Measurements from ENCODE around the gene MBP. TPM values are rescaled to one million over a fixed set of nuclear protein-coding genes. Genes with fewer than 3 reads are reported as not detected.

MBP gene
- total RNA-seq, 1 donor from 2014 or later: 35.0 TPM

DNA sequence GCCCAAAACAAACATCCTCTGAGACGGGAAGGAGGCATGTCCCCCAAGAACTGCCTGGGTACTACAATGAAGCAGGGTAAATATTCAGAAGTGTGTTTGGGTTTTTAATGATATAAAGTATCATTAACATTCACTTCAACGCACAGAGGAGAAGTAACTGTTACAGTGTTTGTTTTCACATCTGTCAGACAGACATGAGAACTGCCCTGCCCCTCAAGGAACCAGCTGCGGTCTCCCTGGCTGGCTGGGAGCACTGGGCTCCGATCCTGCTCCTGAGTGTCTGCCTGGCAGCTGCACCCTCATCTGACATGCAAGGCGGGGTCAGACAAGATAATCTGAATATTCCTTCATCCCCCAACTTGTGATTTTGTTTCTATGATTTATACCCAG, 75.6 kb downstream of the MBP start:
- H3K27ac ChIP-seq (replicated peaks): peak overlapping the region; percentile 80
- H3K36me3 ChIP-seq: no peaks in the 10 kb centered on the region
- TF ChIP-seq, protein P1, sequence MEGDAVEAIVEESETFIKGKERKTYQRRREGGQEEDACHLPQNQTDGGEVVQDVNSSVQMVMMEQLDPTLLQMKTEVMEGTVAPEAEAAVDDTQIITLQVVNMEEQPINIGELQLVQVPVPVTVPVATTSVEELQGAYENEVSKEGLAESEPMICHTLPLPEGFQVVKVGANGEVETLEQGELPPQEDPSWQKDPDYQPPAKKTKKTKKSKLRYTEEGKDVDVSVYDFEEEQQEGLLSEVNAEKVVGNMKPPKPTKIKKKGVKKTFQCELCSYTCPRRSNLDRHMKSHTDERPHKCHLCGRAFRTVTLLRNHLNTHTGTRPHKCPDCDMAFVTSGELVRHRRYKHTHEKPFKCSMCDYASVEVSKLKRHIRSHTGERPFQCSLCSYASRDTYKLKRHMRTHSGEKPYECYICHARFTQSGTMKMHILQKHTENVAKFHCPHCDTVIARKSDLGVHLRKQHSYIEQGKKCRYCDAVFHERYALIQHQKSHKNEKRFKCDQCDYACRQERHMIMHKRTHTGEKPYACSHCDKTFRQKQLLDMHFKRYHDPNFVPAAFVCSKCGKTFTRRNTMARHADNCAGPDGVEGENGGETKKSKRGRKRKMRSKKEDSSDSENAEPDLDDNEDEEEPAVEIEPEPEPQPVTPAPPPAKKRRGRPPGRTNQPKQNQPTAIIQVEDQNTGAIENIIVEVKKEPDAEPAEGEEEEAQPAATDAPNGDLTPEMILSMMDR (IDR thresholded peaks at IDR 0.05; ENCODE audit: borderline replicate concordance): no peak
- H3K4me1 ChIP-seq: peaks cover 76% of the 10 kb centered on the region
- H3K27me3 ChIP-seq (ENCODE audit: low read depth): no peaks in the 10 kb centered on the region
- intact Hi-C loops (cut with micrococcal nuclease): loop anchor here (5.0 kb wide), 2 partner anchors 55 to 150 kb away; no protein-coding TSS in a partner anchor
- no peaks in the 10 kb centered on the region for H3K9me3 ChIP-seq (replicated peaks)
- peak; percentile 62 for DNase-seq
- H3K4me3 ChIP-seq: peak overlapping the region; percentile 7

DNA sequence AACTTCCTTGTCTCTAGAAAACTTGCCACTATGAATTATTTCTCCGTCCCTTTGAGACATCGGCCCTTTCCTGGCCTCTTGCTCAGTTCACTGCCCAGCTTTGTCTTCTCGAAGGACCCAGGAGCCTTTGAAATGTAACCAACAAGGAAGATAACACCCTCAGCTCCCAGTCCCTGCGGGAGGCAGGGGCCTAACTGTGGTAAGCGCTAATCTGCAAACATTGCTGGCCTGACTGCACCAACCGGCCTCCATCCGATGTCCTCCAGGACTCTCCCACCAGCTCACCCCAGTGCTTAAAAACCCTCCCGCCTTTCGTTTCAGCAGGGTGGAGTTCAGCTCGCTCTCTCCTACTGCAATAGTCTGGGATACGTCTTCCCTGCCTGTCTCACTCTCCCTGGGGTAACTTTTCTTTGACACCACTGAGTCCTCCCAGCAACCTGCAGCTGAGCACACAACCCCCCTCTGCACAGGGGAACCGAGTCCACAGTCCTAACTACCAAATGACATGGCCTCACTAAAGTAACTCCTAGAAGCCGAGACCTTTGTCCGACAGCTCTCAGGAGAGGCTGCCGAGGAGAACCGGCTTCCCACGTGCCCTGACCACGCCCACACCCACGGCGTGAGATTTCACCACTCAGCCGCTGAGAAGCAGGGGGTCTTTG, 76.1 kb downstream of the MBP start:
- Histone ChIP-seq H3K27me3 (ENCODE audit: low read depth) (no peaks in the 10 kb centered on the region), H3K4me3 (peak overlapping the region; percentile 7), H3K4me1 (peaks cover 71% of the 10 kb centered on the region), H3K9me3 (replicated peaks) (no peaks in the 10 kb centered on the region), H3K36me3 (no peaks in the 10 kb centered on the region), H3K27ac (replicated peaks) (peak overlapping the region; percentile 80)
- TF ChIP-seq, protein P1 (IDR thresholded peaks at IDR 0.05; ENCODE audit: borderline replicate concordance): no peak
- intact Hi-C loops (cut with micrococcal nuclease): loop anchor here (5.0 kb wide), 2 partner anchors 54 to 151 kb away; no protein-coding TSS in a partner anchor
- DNase-seq: no peak

GRCh38 chr18:77055429-77056300, 76.9 kb downstream of the MBP start:
- peaks cover 69% of the 10 kb centered on the region for H3K4me1 ChIP-seq
- no peak overlapping the region for H3K4me3 ChIP-seq
- no peak for DNase-seq
- peak overlapping the region; percentile 80 for H3K27ac ChIP-seq (replicated peaks)
- H3K9me3 ChIP-seq (replicated peaks): no peaks in the 10 kb centered on the region
- no peaks in the 10 kb centered on the region for H3K27me3 ChIP-seq (ENCODE audit: low read depth)
- intact Hi-C loops (cut with micrococcal nuclease): loop anchor here (5.0 kb wide), 2 partner anchors 53 to 152 kb away; no protein-coding TSS in a partner anchor
- TF ChIP-seq, protein P1 (IDR thresholded peaks at IDR 0.05; ENCODE audit: borderline replicate concordance): no peak
- no peaks in the 10 kb centered on the region for H3K36me3 ChIP-seq

GRCh38 chr18:77054606-77055428, 77.8 kb downstream of the MBP start:
- TF ChIP-seq, protein P1 (IDR thresholded peaks at IDR 0.05; ENCODE audit: borderline replicate concordance): peak; percentile 75
- H3K4me3 ChIP-seq: no peak overlapping the region
- H3K9me3 ChIP-seq (replicated peaks): no peaks in the 10 kb centered on the region
- H3K27me3 ChIP-seq (ENCODE audit: low read depth): no peaks in the 10 kb centered on the region
- peak overlapping the region; percentile 80 for H3K27ac ChIP-seq (replicated peaks)
- intact Hi-C loops (cut with micrococcal nuclease): loop anchor here (5.0 kb wide), 2 partner anchors 53 to 152 kb away; no protein-coding TSS in a partner anchor
- peak; percentile 84 for DNase-seq
- no peaks in the 10 kb centered on the region for H3K36me3 ChIP-seq
- peaks cover 72% of the 10 kb centered on the region for H3K4me1 ChIP-seq

DNA sequence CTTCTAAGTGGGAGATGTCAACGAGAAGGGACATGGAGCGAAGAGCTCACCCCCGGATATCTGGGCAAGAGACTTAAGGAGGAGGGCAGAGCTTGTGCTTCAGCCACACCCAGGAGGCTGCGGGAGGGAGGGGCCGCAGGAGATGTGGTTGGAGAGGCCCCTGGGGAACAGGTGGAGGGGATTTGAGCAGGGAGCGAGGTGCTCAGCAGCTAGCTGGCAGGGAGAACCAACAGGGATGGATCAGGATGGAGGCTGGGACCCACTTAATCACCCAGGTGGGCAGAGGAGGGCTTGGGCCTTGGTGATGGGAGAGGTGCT, 78.3 kb downstream of the MBP start:
- H3K9me3 ChIP-seq (replicated peaks): no peaks in the 10 kb centered on the region
- H3K27ac ChIP-seq (replicated peaks): peak overlapping the region; percentile 80
- peaks cover 72% of the 10 kb centered on the region for H3K4me1 ChIP-seq
- intact Hi-C loops (cut with micrococcal nuclease): no loop called here
- no peak for DNase-seq
- no peak overlapping the region for H3K4me3 ChIP-seq
- no peaks in the 10 kb centered on the region for H3K36me3 ChIP-seq
- TF ChIP-seq, protein P1 (IDR thresholded peaks at IDR 0.05; ENCODE audit: borderline replicate concordance): no peak
- H3K27me3 ChIP-seq (ENCODE audit: low read depth): no peaks in the 10 kb centered on the region
